ENCODE measurements around the gene FTH1.

Gene FTH1

GRCh38 chr11:61927501-61927900 is 39.9 kb downstream of the FTH1 start:
- no peak overlapping the region for H2BK15ac ChIP-seq (ENCODE audit: low read length)
- H2AFZ ChIP-seq (ENCODE audit: low read length), result no peak overlapping the region
- H3K4me2 ChIP-seq (ENCODE audit: insufficient read depth, low read length, poor library complexity, severe bottlenecking), result no peak overlapping the region
- H3K27ac ChIP-seq (replicated peaks; ENCODE audit: low read length), result no peak overlapping the region
- WGBS, 2 donors (ENCODE audit: extremely low coverage in 2 of 2, insufficient read length in 2 of 2, insufficient replicate concordance in 1 of 2), result no CpG with 5 or more reads among the region's 1 CpG
- H3K14ac ChIP-seq (ENCODE audit: low read length), result no peak overlapping the region
- H3K27me3 ChIP-seq (ENCODE audit: control insufficient read depth in 3 of 3, insufficient read depth in 3 of 3, low read depth in 1 of 3, low read length in 3 of 3), result peaks cover 0 to 8% (median 0%) of the 10 kb centered on the region in 3 experiments
- no peak for DNase-seq (ENCODE audit: low spot score)
- H4K91ac ChIP-seq (ENCODE audit: low read depth, low read length, poor library complexity), result no peak overlapping the region
- peaks cover 11 to 16% of the 10 kb centered on the region in 2 donors for H3K4me1 ChIP-seq (ENCODE audit: control insufficient read depth in 2 of 2, insufficient read depth in 1 of 2, low read depth in 1 of 2, low read length in 2 of 2)
- H3K79me1 ChIP-seq (ENCODE audit: low read depth, low read length), result no peaks in the 10 kb centered on the region
- no peak overlapping the region for H3K18ac ChIP-seq (ENCODE audit: low read length)
- H2BK120ac ChIP-seq (ENCODE audit: low read depth, low read length), result no peak overlapping the region
- H2AK5ac ChIP-seq (ENCODE audit: low read depth, low read length), result no peak overlapping the region
- H3K36me3 ChIP-seq (replicated peaks in 1 of 2; ENCODE audit: control insufficient read depth in 2 of 2, insufficient read depth in 2 of 2, low read length in 2 of 2), result no peaks in the 10 kb centered on the region
- H3K4me3 ChIP-seq (ENCODE audit: low read length in 2 of 2), result no peak overlapping the region
- H2BK12ac ChIP-seq (ENCODE audit: low read length), result no peak overlapping the region
- no peak overlapping the region for H4K8ac ChIP-seq (ENCODE audit: low read depth, low read length)
- H3K4ac ChIP-seq (ENCODE audit: low read length), result no peak overlapping the region
- no peaks in the 10 kb centered on the region for H3K9me3 ChIP-seq (replicated peaks in 1 of 2; ENCODE audit: control insufficient read depth in 2 of 2, insufficient read depth in 1 of 2, low read depth in 1 of 2, low read length in 2 of 2)
- H2BK5ac ChIP-seq (ENCODE audit: low read length), result no peak overlapping the region
- H3K23ac ChIP-seq (ENCODE audit: low read depth, low read length, poor library complexity), result no peak overlapping the region
- no peak overlapping the region for H3K9ac ChIP-seq (ENCODE audit: low read depth, low read length, poor library complexity)

- H3K9me3 ChIP-seq (replicated peaks in 1 of 2; ENCODE audit: control insufficient read depth in 2 of 2, insufficient read depth in 1 of 2, low read depth in 1 of 2, low read length in 2 of 2), result no peaks in the 10 kb centered on the region
- no peak overlapping the region for H2AK5ac ChIP-seq (ENCODE audit: low read depth, low read length)
- no peaks in the 10 kb centered on the region for H3K36me3 ChIP-seq (replicated peaks in 1 of 2; ENCODE audit: control insufficient read depth in 2 of 2, insufficient read depth in 2 of 2, low read length in 2 of 2)
- no peak overlapping the region for H3K18ac ChIP-seq (ENCODE audit: low read length)
- H3K4me1 ChIP-seq (ENCODE audit: control insufficient read depth in 2 of 2, insufficient read depth in 1 of 2, low read depth in 1 of 2, low read length in 2 of 2), result peaks cover 11 to 16% of the 10 kb centered on the region in 2 donors
- no peak overlapping the region for H3K14ac ChIP-seq (ENCODE audit: low read length)
- no peak overlapping the region for H3K4me3 ChIP-seq (ENCODE audit: low read length in 2 of 2)
- H4K8ac ChIP-seq (ENCODE audit: low read depth, low read length), result no peak overlapping the region
- no peak overlapping the region for H2BK5ac ChIP-seq (ENCODE audit: low read length)
- no peak overlapping the region for H3K27ac ChIP-seq (replicated peaks; ENCODE audit: low read length)
- DNase-seq (ENCODE audit: low spot score), result no peak
- no peak overlapping the region for H3K4ac ChIP-seq (ENCODE audit: low read length)
- no CpG with 5 or more reads among the region's 3 CpGs for WGBS, 2 donors (ENCODE audit: extremely low coverage in 2 of 2, insufficient read length in 2 of 2, insufficient replicate concordance in 1 of 2)
- H2AFZ ChIP-seq (ENCODE audit: low read length), result no peak overlapping the region
- H2BK15ac ChIP-seq (ENCODE audit: low read length), result no peak overlapping the region
- H4K91ac ChIP-seq (ENCODE audit: low read depth, low read length, poor library complexity), result no peak overlapping the region
- no peak overlapping the region for H2BK12ac ChIP-seq (ENCODE audit: low read length)
- H3K79me1 ChIP-seq (ENCODE audit: low read depth, low read length), result no peaks in the 10 kb centered on the region
- H3K23ac ChIP-seq (ENCODE audit: low read depth, low read length, poor library complexity), result no peak overlapping the region
- H3K27me3 ChIP-seq (ENCODE audit: control insufficient read depth in 3 of 3, insufficient read depth in 3 of 3, low read depth in 1 of 3, low read length in 3 of 3), result peaks cover 0 to 8% (median 0%) of the 10 kb centered on the region in 3 experiments
- H2BK120ac ChIP-seq (ENCODE audit: low read depth, low read length), result no peak overlapping the region
- H3K4me2 ChIP-seq (ENCODE audit: insufficient read depth, low read length, poor library complexity, severe bottlenecking), result no peak overlapping the region
- no peak overlapping the region for H3K9ac ChIP-seq (ENCODE audit: low read depth, low read length, poor library complexity)
Observed at GRCh38 chr11:61926235-61926634, 41.2 kb downstream of the FTH1 start.

- Histone ChIP-seq H3K18ac (ENCODE audit: low read length) (no peak overlapping the region), H3K4me1 (ENCODE audit: control insufficient read depth in 2 of 2, insufficient read depth in 1 of 2, low read depth in 1 of 2, low read length in 2 of 2) (peaks cover 11 to 16% of the 10 kb centered on the region in 2 donors), H3K9me3 (replicated peaks in 1 of 2; ENCODE audit: control insufficient read depth in 2 of 2, insufficient read depth in 1 of 2, low read depth in 1 of 2, low read length in 2 of 2) (no peaks in the 10 kb centered on the region), H3K27me3 (ENCODE audit: control insufficient read depth in 3 of 3, insufficient read depth in 3 of 3, low read depth in 1 of 3, low read length in 3 of 3) (peaks cover 0 to 8% (median 0%) of the 10 kb centered on the region in 3 experiments), H2AK5ac (ENCODE audit: low read depth, low read length) (no peak overlapping the region), H3K79me1 (ENCODE audit: low read depth, low read length) (no peaks in the 10 kb centered on the region), H2BK12ac (ENCODE audit: low read length) (no peak overlapping the region), H4K8ac (ENCODE audit: low read depth, low read length) (no peak overlapping the region), H2BK120ac (ENCODE audit: low read depth, low read length) (no peak overlapping the region), H4K91ac (ENCODE audit: low read depth, low read length, poor library complexity) (no peak overlapping the region), H3K27ac (replicated peaks; ENCODE audit: low read length) (no peak overlapping the region), H2AFZ (ENCODE audit: low read length) (no peak overlapping the region), H3K4ac (ENCODE audit: low read length) (no peak overlapping the region), H3K9ac (ENCODE audit: low read depth, low read length, poor library complexity) (no peak overlapping the region), H3K23ac (ENCODE audit: low read depth, low read length, poor library complexity) (no peak overlapping the region), H3K4me2 (ENCODE audit: insufficient read depth, low read length, poor library complexity, severe bottlenecking) (no peak overlapping the region), H3K14ac (ENCODE audit: low read length) (no peak overlapping the region), H3K36me3 (replicated peaks in 1 of 2; ENCODE audit: control insufficient read depth in 2 of 2, insufficient read depth in 2 of 2, low read length in 2 of 2) (no peaks in the 10 kb centered on the region), H2BK5ac (ENCODE audit: low read length) (no peak overlapping the region), H2BK15ac (ENCODE audit: low read length) (no peak overlapping the region), H3K4me3 (ENCODE audit: low read length in 2 of 2) (no peak overlapping the region)
- no CpG with 5 or more reads among the region's 2 CpGs for WGBS, 2 donors (ENCODE audit: extremely low coverage in 2 of 2, insufficient read length in 2 of 2, insufficient replicate concordance in 1 of 2)
- no peak for DNase-seq (ENCODE audit: low spot score)
Observed at GRCh38 chr11:61925736-61926135, 41.7 kb downstream of the FTH1 start.

- Histone ChIP-seq H2AFZ (ENCODE audit: low read length) (peak overlapping the region; percentile 76), H3K4me3 (ENCODE audit: low read length in 2 of 2) (no peak overlapping the region), H2BK120ac (ENCODE audit: low read depth, low read length) (no peak overlapping the region), H3K36me3 (replicated peaks in 1 of 2; ENCODE audit: control insufficient read depth in 2 of 2, insufficient read depth in 2 of 2, low read length in 2 of 2) (no peaks in the 10 kb centered on the region), H3K14ac (ENCODE audit: low read length) (peak overlapping the region; percentile 12), H2BK15ac (ENCODE audit: low read length) (peak overlapping the region; percentile 59), H2AK5ac (ENCODE audit: low read depth, low read length) (peak overlapping the region; percentile 38), H3K23ac (ENCODE audit: low read depth, low read length, poor library complexity) (no peak overlapping the region), H2BK5ac (ENCODE audit: low read length) (no peak overlapping the region), H3K9me3 (replicated peaks in 1 of 2; ENCODE audit: control insufficient read depth in 2 of 2, insufficient read depth in 1 of 2, low read depth in 1 of 2, low read length in 2 of 2) (no peaks in the 10 kb centered on the region), H4K91ac (ENCODE audit: low read depth, low read length, poor library complexity) (no peak overlapping the region), H3K27me3 (ENCODE audit: control insufficient read depth in 3 of 3, insufficient read depth in 3 of 3, low read depth in 1 of 3, low read length in 3 of 3) (peaks cover 0 to 22% (median 0%) of the 10 kb centered on the region in 3 experiments), H3K27ac (replicated peaks; ENCODE audit: low read length) (no peak overlapping the region), H3K4ac (ENCODE audit: low read length) (no peak overlapping the region), H3K4me1 (ENCODE audit: control insufficient read depth in 2 of 2, insufficient read depth in 1 of 2, low read depth in 1 of 2, low read length in 2 of 2) (peaks cover 11 to 16% of the 10 kb centered on the region in 2 donors), H4K8ac (ENCODE audit: low read depth, low read length) (no peak overlapping the region), H3K79me1 (ENCODE audit: low read depth, low read length) (no peaks in the 10 kb centered on the region), H3K4me2 (ENCODE audit: insufficient read depth, low read length, poor library complexity, severe bottlenecking) (no peak overlapping the region), H3K18ac (ENCODE audit: low read length) (peak overlapping the region; percentile 73), H2BK12ac (ENCODE audit: low read length) (peak overlapping the region; percentile 89), H3K9ac (ENCODE audit: low read depth, low read length, poor library complexity) (peak overlapping the region; percentile 34)
- DNase-seq (ENCODE audit: low spot score), result no peak
- no CpG with 5 or more reads among the region's 6 CpGs for WGBS, 2 donors (ENCODE audit: extremely low coverage in 2 of 2, insufficient read length in 2 of 2, insufficient replicate concordance in 1 of 2)
Observed at GRCh38 chr11:61924064-61924455, 43.4 kb downstream of the FTH1 start.
